ENCODE data around the gene PRKCZ.
A peak's percentile ranks its signal among the peaks of the same experiment; 100 is the strongest.

PRKCZ gene

DNA sequence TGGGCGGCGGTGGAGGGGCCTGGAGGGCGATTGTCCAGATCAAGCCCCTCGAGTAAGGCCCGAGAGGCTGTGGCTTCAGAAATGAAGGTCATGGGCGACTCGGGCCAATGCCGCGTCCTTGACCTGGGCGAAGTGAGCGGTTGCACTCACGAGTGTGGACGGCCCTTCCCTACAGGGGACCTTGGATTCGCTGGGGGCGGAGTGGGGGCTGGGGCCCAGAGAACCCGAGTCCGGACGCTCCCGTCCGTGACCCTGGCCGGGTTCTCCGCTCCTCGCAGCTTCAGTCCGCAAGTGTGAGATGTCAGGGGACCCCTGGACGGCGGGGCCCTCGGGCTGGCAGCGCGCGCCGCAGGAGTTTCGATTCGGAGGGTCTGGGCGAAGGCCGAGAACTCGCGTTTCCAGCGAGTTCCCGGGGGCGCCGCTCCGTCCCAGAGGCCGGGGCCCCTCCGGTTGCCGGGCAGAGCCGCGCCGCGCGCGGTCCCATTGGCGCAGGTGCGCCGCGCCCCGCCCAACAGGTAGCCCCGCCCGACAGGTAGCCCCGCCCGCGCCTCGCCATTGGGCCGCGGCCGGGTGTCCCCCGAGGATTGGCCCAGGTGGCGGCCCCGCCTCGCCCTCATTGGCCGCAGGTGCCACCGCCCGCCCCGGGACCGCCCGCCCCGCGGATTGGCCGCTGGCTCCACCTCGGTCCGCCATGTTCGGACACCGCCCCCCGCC is at the start of gene PRKCZ:
Gene PRKCZ, plus strand, starts transcription at position 694 of the 714 bp plus-strand sequence. CDS start 220 bp downstream, outside the sequence.
- peak within 1 kb of the TSS; percentile 82 for H3K4me3 Mint-ChIP-seq
- H3K27me3 Mint-ChIP-seq: no peaks in the 10 kb centered on the region
- H3K4me1 Mint-ChIP-seq: peaks cover 32% of the 10 kb centered on the region
- ATAC-seq (replicated peaks; ENCODE audit: extremely low read depth, poor library complexity, severe bottlenecking) (peak; percentile 95), DNase-seq (ENCODE audit: low spot score in 2 of 2) (peak; percentile 86 to 92)
- H3K36me3 Mint-ChIP-seq (ENCODE audit: insufficient read depth): peaks cover 2% of the 10 kb centered on the region
- H3K27ac Mint-ChIP-seq (ENCODE audit: low read depth): peak within 1 kb of the TSS; percentile 92
- no peaks in the 10 kb centered on the region for H3K9me3 Mint-ChIP-seq

DNA sequence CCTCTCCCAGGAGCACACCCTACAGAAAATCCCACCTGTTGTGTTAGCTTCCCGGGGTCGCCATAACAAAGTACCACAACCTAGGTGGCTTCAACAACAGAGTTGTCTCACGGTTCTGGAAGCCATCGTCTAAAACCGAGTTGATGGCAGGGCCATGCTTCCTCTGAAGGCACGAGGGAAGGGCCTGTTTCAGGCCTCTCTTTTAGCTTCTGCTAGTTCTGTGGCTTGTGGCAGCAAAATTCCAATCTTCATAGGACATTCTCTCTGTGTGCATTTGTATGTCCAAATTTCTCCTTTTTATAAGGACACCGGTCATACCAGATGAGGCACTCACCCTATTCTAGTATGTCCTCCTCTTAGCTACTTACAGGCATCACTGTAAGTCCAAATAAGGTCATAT is 49.8 kb upstream of the PRKCZ start:
- Mint-ChIP-seq H3K27me3 (peaks cover 52% of the 10 kb centered on the region), H3K27ac (ENCODE audit: low read depth) (no peak overlapping the region), H3K36me3 (ENCODE audit: insufficient read depth) (no peaks in the 10 kb centered on the region), H3K4me1 (no peaks in the 10 kb centered on the region), H3K4me3 (no peak overlapping the region), H3K9me3 (no peaks in the 10 kb centered on the region)
- no peak for ATAC-seq (replicated peaks; ENCODE audit: extremely low read depth, poor library complexity, severe bottlenecking)
- DNase-seq (ENCODE audit: low spot score in 2 of 2): no peak

DNA sequence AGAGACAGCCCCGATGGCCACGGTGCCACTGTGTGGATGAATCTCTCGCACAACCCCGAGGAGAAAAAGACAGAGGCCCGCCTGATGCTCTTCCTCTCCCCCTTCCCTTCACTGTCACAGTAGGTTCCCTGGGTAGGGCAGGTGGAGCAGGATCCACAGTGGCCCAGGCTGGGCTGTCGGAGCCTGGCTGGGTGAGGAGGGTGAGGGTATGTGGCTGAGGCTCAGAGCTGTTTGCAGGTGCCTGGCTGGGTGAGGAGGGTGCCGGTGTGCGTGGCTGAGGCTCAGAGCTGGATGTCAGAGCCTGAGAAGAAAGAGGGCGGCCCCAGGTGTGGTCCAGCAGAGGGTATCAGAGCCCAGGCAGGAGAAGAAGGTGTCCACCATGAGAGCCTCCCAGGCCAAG is 49.4 kb upstream of the PRKCZ start:
- Mint-ChIP-seq H3K4me3 (no peak overlapping the region), H3K9me3 (no peaks in the 10 kb centered on the region), H3K27ac (ENCODE audit: low read depth) (no peak overlapping the region), H3K36me3 (ENCODE audit: insufficient read depth) (no peaks in the 10 kb centered on the region), H3K4me1 (no peaks in the 10 kb centered on the region), H3K27me3 (peaks cover 56% of the 10 kb centered on the region)
- no peak for ATAC-seq (replicated peaks; ENCODE audit: extremely low read depth, poor library complexity, severe bottlenecking)
- no peak for DNase-seq (ENCODE audit: low spot score in 2 of 2)

DNA sequence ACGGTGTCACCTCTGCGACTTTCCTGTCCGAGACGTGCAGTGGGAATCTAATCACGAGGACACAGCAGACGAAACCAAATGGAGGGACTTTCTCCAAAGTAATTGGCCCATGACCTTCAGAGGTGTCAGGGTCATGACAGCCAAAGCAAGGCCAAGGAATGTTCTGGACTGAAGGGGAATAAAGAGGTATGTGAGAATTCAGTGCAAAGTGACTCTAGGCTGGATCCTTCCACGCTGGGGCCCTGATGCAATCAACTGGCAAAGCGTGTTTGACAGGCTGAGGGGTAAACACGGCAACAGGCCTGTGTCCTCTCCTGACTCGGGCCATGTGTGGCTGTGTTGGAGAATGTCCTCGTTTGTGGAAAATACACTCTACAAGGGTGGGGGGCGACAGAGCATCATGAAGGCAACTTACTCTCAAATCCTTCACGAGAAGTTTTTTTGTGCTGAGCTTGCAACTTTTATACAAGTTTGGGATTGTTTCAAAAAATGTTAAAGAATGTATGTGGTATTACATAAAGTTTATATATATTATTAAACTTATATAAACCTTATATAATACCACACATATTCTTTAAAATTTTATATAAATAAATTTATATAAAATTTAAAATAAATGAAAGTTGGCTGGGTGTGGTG is 48.3 kb upstream of the PRKCZ start:
- H3K27me3 Mint-ChIP-seq: peaks cover 57% of the 10 kb centered on the region
- H3K36me3 Mint-ChIP-seq (ENCODE audit: insufficient read depth): no peaks in the 10 kb centered on the region
- ATAC-seq (replicated peaks; ENCODE audit: extremely low read depth, poor library complexity, severe bottlenecking) (no peak), DNase-seq (ENCODE audit: low spot score in 2 of 2) (no peak)
- H3K27ac Mint-ChIP-seq (ENCODE audit: low read depth): no peak overlapping the region
- H3K4me3 Mint-ChIP-seq: no peak overlapping the region
- H3K4me1 Mint-ChIP-seq: no peaks in the 10 kb centered on the region
- no peaks in the 10 kb centered on the region for H3K9me3 Mint-ChIP-seq

DNA sequence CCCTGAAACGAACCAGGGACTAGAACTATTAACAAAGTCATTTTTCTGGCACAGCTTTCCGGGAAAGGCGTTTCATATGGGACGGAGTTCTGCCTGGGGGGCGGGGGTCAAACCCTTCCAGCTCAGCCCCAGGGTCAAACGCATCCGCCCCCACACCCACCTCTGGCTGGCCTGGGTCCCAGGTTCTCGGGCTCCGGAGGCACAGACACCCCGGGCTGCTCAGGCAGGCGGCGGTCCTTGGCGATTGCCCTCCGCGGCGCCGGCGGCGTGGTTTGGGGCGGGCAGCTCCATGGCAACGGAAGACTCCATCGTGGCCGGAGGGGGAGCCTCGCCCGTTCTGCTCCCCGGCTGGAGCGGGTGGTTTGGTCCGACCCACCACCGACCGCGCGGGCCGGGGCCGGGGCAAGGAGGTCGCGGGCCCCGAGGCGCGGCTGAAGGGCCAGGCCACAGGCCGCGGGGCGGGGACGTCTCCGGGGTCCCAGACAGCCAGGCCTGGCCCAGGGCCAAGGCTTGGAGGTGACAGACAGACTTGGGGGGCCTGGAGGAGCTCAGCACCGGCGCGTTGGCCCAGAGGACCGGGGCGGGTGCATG is 46.6 kb upstream of the PRKCZ start, which contains the start of gene CFAP74:
Gene CFAP74, minus strand, starts transcription at position 246 of the 591 bp plus-strand sequence. CDS start 12,830 bp downstream, outside the sequence.
- ATAC-seq (replicated peaks; ENCODE audit: extremely low read depth, poor library complexity, severe bottlenecking) (no peak), DNase-seq (ENCODE audit: low spot score in 2 of 2) (no peak)
- no peak within 1 kb of the TSS for H3K27ac Mint-ChIP-seq (ENCODE audit: low read depth)
- no peak within 1 kb of the TSS for H3K4me3 Mint-ChIP-seq
- no peaks in the 10 kb centered on the region for H3K9me3 Mint-ChIP-seq
- peaks cover 61% of the 10 kb centered on the region for H3K27me3 Mint-ChIP-seq
- no peaks in the 10 kb centered on the region for H3K4me1 Mint-ChIP-seq
- no peaks in the 10 kb centered on the region for H3K36me3 Mint-ChIP-seq (ENCODE audit: insufficient read depth)

DNA sequence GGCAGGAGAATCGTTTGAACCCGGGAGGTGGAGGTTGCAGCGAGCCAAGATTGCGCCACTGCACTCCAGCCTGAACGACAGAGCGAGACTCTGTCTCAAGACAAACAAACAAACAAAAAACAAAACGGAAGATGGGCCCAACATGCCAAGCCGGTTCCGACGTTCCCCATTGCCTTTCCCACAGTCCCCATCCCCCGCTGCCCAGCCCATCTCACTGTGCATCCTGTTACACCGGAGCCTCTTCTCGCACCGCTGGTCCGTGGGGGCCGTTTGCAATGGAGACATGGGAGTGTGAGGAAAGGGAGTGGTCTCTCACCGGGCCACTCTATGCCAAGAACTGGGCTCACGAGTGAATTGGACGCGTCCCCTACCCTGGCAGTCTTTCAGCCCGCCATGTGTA is 45.4 kb upstream of the PRKCZ start:
- H3K36me3 Mint-ChIP-seq (ENCODE audit: insufficient read depth): no peaks in the 10 kb centered on the region
- H3K4me1 Mint-ChIP-seq: no peaks in the 10 kb centered on the region
- no peaks in the 10 kb centered on the region for H3K9me3 Mint-ChIP-seq
- DNase-seq (ENCODE audit: low spot score in 2 of 2) (no peak), ATAC-seq (replicated peaks; ENCODE audit: extremely low read depth, poor library complexity, severe bottlenecking) (no peak)
- H3K4me3 Mint-ChIP-seq: no peak overlapping the region
- H3K27ac Mint-ChIP-seq (ENCODE audit: low read depth): no peak overlapping the region
- peaks cover 49% of the 10 kb centered on the region for H3K27me3 Mint-ChIP-seq

DNA sequence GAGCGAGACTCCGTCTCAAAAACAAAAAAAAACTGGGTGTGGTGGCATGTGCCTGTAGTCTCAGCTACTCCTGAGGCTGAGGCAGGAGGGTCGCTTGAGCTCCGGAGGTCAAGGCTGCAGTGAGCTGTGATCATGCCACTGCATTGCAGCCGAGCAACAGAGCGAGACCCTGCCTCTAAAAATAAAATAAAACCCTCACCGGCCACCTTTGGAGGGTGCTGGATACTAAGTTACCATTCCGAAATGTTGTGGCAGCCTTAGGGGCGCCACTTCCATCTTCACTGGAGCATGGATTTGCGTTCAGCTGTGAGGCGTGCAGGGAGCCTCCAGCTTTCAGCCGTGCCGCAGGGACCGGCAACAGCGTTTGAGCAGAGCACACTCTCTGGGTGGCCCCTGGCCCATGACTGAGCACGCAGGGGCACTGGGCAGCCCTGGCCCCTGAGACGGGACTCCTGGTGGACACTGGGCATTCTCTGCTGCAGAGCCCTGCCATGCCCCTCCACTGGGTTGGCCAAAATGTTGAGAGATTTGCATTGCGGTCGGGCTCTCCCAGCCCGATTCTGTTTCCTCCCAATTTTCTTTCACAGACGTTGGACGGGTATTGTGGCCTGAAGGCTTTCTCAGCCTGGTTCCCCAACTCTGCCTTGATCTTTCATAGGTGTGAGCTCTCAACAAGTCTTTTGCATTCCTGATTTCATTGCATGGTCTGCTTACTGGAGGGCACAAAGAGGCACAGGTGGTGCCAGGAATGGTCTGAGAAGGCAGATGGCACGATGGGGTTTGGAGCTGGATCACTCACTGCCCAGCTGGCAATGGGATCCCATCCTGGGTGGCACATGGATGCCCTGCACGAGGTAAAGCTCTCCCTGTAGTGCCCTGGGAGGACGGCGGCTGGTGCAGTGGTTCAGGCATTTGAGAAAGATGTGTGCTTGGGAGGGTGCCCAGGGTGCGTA is 40.8 kb upstream of the PRKCZ start:
- H3K4me3 Mint-ChIP-seq: no peak overlapping the region
- no peaks in the 10 kb centered on the region for H3K4me1 Mint-ChIP-seq
- H3K9me3 Mint-ChIP-seq: no peaks in the 10 kb centered on the region
- no peak for ATAC-seq (replicated peaks; ENCODE audit: extremely low read depth, poor library complexity, severe bottlenecking)
- H3K27ac Mint-ChIP-seq (ENCODE audit: low read depth): no peak overlapping the region
- H3K27me3 Mint-ChIP-seq: peaks cover 27% of the 10 kb centered on the region
- DNase-seq (ENCODE audit: low spot score in 2 of 2): no peak
- H3K36me3 Mint-ChIP-seq (ENCODE audit: insufficient read depth): no peaks in the 10 kb centered on the region

DNA sequence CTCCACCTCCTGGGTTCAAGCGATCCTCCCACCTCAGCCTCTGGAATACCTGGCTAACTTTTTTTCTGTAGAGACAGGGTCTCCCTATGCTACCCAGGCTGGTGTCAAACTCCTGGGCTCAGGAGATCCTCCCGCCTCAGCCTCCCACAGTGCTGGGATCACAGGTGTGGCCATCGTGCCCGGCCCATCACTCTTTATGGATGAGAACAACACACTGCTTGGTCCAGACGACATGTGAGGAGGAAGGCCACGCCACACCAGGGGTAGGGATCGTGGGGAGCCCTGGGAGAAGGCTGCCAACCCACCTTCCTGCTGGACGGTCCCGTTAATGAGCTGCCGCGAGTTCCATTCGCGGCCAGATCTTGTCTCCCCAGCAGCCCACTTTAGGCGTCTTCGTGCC is 36.0 kb upstream of the PRKCZ start:
- H3K4me3 Mint-ChIP-seq: no peak overlapping the region
- peaks cover 5% of the 10 kb centered on the region for H3K4me1 Mint-ChIP-seq
- ATAC-seq (replicated peaks; ENCODE audit: extremely low read depth, poor library complexity, severe bottlenecking): no peak

DNA sequence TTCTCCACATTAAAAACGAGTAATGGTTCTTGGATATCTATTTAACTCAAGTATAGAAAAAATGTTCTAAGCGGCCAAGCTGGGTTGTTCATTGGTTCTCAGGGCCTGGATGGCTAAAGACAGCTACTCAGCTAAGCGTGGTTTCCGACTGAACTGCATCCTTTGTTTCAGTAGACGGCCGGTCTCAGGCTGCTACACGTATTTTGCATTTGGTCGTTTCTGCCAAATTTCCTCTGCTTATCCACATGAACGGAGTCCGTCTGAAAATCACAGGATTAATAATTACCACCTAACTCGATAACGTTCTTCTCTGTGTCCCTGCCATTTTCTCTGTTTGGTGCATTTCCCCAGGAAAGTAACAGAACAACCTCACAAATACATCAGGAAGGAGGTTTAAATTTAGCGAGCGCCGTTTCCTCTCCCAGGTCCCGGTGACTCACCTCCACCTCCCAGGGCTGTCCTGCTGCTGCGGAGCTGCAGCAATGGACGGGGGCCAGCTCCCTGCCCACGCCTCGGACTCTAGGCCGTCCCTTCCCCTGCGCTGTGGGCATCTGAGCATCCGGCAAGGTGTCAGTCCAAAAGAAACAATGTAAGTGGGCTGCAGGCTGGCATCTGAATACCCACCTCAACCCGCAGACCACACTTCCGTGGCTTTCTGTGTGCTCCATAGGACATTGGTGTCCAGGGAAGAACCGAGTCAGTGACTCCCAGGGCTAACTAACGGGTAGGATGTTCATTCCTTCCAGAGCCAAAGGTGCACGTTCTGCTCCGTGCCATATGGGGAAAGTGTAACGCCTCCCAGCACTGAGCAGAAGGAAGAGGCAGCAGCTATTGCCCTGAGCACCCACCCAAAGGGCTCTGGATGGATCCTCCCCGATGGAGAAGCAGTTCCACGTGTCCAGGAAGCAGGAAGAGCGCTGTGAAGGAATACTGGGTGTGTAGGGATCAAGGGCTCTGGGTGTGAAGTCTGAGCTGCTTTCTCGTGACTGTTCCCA is 35.2 kb upstream of the PRKCZ start:
- DNase-seq (ENCODE audit: low spot score in 2 of 2): no peak
- H3K36me3 Mint-ChIP-seq (ENCODE audit: insufficient read depth): peaks cover 1% of the 10 kb centered on the region
- no peak overlapping the region for H3K4me3 Mint-ChIP-seq
- peaks cover 5% of the 10 kb centered on the region for H3K4me1 Mint-ChIP-seq
- peaks cover 54% of the 10 kb centered on the region for H3K27me3 Mint-ChIP-seq
- H3K27ac Mint-ChIP-seq (ENCODE audit: low read depth): no peak overlapping the region
- no peak for ATAC-seq (replicated peaks; ENCODE audit: extremely low read depth, poor library complexity, severe bottlenecking)
- H3K9me3 Mint-ChIP-seq: no peaks in the 10 kb centered on the region

More for the DNA sequence above, 36.0 kb upstream of the PRKCZ start:
- DNase-seq (ENCODE audit: low spot score in 2 of 2): no peak
- Mint-ChIP-seq H3K27me3 (peaks cover 50% of the 10 kb centered on the region), H3K36me3 (ENCODE audit: insufficient read depth) (peaks cover 1% of the 10 kb centered on the region), H3K9me3 (no peaks in the 10 kb centered on the region), H3K27ac (ENCODE audit: low read depth) (no peak overlapping the region)

DNA sequence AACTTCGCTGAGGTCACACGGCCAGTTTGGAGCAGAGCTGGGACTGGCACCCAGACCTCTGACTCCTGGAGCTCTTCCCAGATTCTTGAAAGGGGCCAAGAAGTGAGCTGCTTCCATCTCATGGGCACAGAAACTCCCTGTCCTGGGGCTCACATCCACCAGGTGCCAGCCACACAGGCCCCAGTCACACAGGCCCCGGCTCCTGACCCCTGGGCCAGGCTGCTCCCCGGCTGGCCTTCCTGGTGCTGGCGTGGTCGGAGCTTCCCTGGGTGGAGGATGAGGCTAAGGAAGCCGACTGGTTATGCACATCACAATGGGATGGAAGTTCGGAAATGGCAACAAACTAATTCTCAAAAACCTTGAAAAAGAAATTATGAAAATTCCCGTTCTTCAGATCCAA is 34.1 kb upstream of the PRKCZ start:
- Mint-ChIP-seq H3K36me3 (ENCODE audit: insufficient read depth) (peaks cover 4% of the 10 kb centered on the region), H3K4me3 (no peak overlapping the region), H3K4me1 (peaks cover 5% of the 10 kb centered on the region), H3K9me3 (no peaks in the 10 kb centered on the region), H3K27ac (ENCODE audit: low read depth) (no peak overlapping the region), H3K27me3 (peaks cover 64% of the 10 kb centered on the region)
- DNase-seq (ENCODE audit: low spot score in 2 of 2) (no peak), ATAC-seq (replicated peaks; ENCODE audit: extremely low read depth, poor library complexity, severe bottlenecking) (no peak)
